Stimulated activated CD8-positive, alpha-beta memory T cell treated with anti-CD3 and anti-CD28 coated beads, Interleukin-12 subunit alpha, Interleukin-12 subunit beta, amount 100 ng/mL, for 4 hours (primary cell): ENCODE measurements around the gene GPRC5B.
A peak's percentile ranks its signal among the peaks of the same experiment; 100 is the strongest.

Experiments
- DNase-seq: peaks from one replicate; pipeline ENCODE4 v3.0.0-alpha.2; 2020; ENCODE audit warnings: low read depth

Gene GPRC5B

GRCh38 chr16:19898166-19898565 lies 13.5 kb upstream of the GPRC5B start:
- DNase-seq, result no peak

GRCh38 chr16:19896951-19897350 lies 12.3 kb upstream of the GPRC5B start:
- DNase-seq, result no peak

GRCh38 chr16:19894586-19894985 lies 9.9 kb upstream of the GPRC5B start:
- no peak for DNase-seq

DNA sequence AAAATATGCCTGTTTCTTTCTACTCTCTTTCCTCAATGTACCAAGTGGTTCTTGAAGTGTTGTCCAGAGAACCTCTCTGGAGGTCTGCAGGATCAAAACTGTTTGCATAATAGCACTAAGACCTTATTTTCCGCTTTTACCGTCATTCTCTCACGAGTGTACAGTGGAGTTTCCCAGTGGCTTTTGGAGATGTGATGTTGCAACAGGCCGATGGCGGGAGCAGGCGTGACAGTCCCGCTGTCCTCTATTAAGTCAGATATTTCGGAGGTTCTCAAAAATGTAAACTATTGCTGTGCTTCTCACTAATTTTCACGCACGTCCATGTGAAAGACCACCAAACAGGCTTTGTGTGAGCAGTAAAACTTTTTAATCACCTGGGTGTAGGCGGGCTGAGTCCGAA lies 8.3 kb upstream of the GPRC5B start:
- no peak for DNase-seq

GRCh38 chr16:19890901-19891300 lies 6.3 kb upstream of the GPRC5B start:
- DNase-seq, result no peak

- DNase-seq, result no peak
Measured at GRCh38 chr16:19888834-19889233, 4.2 kb upstream of the GPRC5B start.

DNA sequence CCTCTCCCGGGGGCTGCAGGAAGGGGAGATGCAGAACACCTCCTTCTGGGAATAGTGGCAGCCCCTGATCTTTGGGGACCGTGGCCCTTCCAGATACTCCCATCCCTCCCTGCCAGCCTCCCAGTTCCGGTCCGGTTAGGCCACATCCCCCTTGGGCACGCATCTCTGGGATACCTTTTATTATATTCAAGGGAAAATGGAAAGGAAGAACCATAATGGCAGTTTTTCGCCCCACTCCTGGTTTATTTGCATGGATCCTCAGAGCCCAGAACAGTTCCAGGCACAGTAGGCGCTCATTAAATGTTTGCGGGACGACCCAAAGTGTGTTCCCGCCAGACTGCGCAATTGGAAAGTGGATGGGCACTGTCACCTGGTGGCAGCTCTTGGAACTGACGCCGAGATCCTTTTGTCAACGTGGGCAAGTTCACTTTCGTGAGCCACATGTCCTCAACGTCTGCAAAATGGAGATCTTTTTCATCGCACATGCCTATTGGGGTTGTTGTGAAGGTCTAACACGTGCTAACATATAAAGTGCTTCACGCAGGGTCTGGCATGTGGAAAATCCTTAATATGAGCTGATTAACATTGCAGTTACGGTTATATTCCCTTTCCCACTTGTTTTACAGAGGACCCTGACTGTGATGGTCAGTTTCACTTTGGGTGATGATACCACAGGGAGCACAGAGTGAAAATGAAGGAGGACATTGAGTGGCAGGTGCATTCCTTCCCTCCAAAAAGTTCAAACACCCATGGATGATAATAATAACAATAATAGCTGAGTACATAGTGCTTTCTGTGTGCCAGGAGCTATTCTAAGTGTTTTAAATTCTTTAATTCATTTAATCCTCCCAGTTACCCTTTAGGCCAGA lies 1.7 kb upstream of the GPRC5B start:
- DNase-seq, result peak; percentile 57

DNA sequence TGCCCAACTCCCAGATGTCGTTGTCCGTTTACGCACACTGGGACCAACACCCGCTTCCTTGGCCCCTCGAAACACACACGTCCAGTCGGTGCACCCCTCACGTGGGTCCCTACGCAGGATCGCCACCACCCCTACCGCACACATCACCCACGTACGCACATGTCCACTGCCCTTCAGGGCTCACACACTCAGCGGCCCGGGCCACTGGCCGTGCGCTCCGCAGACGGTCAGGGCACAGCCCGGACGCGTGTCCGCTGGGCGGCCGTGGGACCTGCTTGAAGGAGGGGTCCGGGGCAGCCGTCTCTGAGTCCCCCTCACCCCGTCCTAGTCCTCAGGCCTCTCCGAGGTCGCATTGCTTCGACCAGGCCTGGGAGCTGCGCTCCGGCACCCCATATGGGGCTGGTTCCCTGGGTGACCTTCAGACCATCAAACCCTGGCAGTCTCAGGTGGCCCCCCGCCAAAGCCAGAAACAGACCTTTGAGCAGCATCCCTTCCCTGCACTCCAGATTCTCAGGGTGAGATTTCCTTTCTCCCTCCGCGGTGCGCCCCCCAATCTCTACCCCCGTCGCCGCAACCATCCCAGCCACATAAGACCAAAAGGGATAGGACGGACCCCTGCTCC lies 914 bp upstream of the GPRC5B start:
- DNase-seq, result no peak

GRCh38 chr16:19883966-19884485 lies 622 bp downstream of the GPRC5B start:
- no peak for DNase-seq

GRCh38 chr16:19883296-19883965 lies 1.2 kb downstream of the GPRC5B start:
- no peak for DNase-seq

GRCh38 chr16:19882646-19883045 lies 2.0 kb downstream of the GPRC5B start:
- no peak for DNase-seq

DNA sequence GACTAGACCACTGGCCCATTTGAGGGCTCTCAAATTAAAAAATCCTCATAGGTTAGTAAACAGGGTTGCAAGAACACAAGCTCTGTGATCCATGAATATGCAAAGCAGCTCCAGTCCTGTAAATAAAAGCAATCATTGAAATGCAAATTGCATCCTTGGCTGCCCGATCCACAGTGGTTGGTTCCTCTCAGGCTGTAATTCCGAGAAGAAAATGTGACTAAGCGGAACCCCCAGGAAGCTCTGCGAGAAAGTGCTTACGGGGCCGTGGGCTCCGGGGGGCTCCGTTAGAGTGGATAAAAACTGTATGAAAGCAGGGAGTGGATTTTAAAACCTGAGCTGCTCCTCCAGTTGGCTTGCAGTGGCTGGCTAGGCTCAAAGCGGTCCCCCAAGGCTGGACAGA lies 2.5 kb downstream of the GPRC5B start:
- no peak for DNase-seq

- no peak for DNase-seq
Measured at GRCh38 chr16:19881783-19882182, 2.9 kb downstream of the GPRC5B start.

- no peak for DNase-seq
Measured at GRCh38 chr16:19881028-19881427, 3.6 kb downstream of the GPRC5B start.

- DNase-seq, result no peak
Measured at GRCh38 chr16:19879241-19879792, 5.3 kb downstream of the GPRC5B start.

DNA sequence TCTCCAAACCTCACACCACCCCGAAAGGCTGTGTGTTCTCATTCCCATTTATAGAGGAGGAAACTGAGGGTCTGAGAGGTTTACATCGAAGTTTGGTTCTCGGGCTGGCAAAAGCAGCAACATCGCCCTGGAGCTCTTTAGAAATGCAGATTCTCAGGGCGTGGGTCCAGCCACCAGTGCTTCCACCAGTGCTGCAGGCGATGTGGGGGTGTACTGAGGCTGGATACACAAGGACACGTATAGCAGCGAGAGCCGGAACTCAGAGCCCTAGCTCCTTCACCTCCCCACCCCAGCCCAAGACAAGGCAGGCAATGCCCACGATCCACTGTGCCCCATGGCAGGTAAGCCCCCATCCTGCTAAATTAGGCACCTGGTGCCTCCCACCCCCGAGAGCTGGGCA lies 5.9 kb downstream of the GPRC5B start:
- no peak for DNase-seq

GRCh38 chr16:19876501-19877059 lies 8.1 kb downstream of the GPRC5B start:
- no peak for DNase-seq

DNA sequence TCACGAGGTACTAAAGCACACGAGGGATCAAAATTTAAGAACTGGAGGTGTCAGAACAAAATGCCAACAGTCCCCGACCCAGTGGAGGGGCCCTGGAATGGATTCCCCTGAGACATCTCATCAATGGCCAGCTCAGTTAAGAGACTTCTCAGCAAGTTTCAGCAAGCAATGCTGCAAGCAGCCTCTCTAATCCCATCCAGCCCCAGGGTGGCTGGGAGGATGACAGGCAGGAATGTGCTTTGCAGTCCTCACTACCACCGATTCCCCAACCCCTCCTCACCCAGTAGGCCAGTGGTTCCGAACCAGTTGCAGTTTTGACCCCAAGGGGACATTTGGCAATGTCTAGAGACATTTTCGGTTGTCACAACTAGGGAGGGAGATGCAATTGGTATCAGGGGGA lies 8.7 kb downstream of the GPRC5B start:
- DNase-seq, result no peak

DNA sequence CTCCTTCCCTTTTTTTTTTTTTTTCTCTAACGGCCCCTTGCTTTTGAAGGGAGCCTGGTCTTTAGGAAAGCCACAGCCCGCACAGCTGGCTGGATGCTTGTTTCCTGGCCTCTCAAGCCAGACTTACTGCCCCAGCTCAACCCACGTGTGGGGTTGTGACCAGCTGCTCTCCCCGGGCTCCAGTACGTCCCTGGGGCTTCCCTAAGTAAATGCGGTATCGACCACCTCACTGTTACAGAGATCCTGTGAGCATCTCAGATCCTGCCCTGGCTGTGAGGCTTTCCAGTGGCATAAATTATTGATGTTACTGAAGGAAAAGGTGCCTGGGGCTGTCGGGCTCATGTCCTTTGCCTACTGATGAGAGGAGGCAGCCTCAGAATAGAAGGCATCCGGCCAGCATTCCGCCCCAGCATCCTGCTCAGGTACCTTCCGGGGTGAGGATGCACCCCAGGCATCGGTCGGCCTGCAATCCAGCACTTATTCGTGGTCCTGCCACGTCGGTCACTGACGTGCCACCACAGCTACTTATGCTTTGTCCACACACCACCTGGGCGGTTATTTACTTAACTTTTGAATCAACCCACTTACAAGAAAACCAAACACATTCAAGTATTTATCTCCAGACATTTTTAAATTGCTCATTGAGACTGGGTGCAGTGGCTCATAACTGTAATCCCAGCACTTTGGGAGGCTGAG lies 9.6 kb downstream of the GPRC5B start:
- DNase-seq, result no peak

DNA sequence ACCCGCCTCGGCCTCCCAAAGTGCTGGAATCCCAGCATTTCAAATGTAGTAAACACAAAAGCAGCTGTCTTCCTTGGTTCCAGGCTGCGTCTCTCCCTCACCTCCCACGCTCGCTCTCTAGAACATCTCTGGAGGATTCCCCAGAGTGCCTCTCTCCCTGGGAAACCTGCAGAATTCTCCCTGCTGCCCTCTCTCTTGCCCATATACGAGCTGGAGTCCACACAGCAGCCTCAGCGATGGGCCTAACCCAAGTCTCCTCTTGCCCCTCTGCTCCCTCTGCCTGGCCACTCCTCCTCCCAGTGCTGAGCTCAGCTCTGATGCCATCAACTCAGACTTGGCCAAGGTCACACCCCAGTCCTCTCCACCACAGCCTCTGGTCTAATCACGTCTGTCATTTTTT lies 10.6 kb downstream of the GPRC5B start:
- no peak for DNase-seq

GRCh38 chr16:19872935-19873334 lies 11.7 kb downstream of the GPRC5B start:
- no peak for DNase-seq
